Trophoblast cell (in vitro differentiated cells and primary cell): Measurements from ENCODE around the gene MARCHF10.

Experiments
- DNase-seq, 2 donors: peaks; one replicate each; pipeline ENCODE4 v3.0.0-alpha.2; 2016
- H2AFZ ChIP-seq: 2 replicates; pipeline ENCODE4 v1.6.1; 2013; ENCODE audit warnings: low read length, moderate library complexity, mild to moderate bottlenecking; ENCODE audit not compliant: insufficient read depth, poor library complexity
- H2AK5ac ChIP-seq: 2 replicates; pipeline ENCODE4 v1.6.1; 2013; ENCODE audit warnings: mild to moderate bottlenecking, low read length
- H2BK120ac ChIP-seq: 2 replicates; pipeline ENCODE4 v1.6.1; 2013; ENCODE audit warnings: low read length, mild to moderate bottlenecking, moderate library complexity; ENCODE audit not compliant: insufficient read depth, poor library complexity
- H2BK12ac ChIP-seq: 2 replicates; pipeline ENCODE4 v1.6.1; 2013; ENCODE audit warnings: mild to moderate bottlenecking, low read length, moderate library complexity
- H2BK5ac ChIP-seq: 2 replicates; pipeline ENCODE4 v1.6.1; 2013; ENCODE audit warnings: low read length, low read depth, moderate library complexity, mild to moderate bottlenecking; ENCODE audit not compliant: poor library complexity
- H3K14ac ChIP-seq: 2 replicates; pipeline ENCODE4 v1.6.1; 2013; ENCODE audit warnings: mild to moderate bottlenecking, low read length
- H3K18ac ChIP-seq: 2 replicates; pipeline ENCODE4 v1.6.1; 2013; ENCODE audit warnings: mild to moderate bottlenecking, low read length
- H3K23ac ChIP-seq: 2 replicates; pipeline ENCODE4 v1.6.1; 2013; ENCODE audit warnings: low read length
- H3K27ac ChIP-seq: 2 replicates; pipeline ENCODE4 v1.5.1; 2013; ENCODE audit warnings: low read depth, mild to moderate bottlenecking, inconsistent platforms, low read length, moderate library complexity
- H3K27me3 ChIP-seq: 2 replicates; pipeline ENCODE4 v1.6.1; 2013; ENCODE audit warnings: inconsistent platforms, mild to moderate bottlenecking, low read length, moderate library complexity; ENCODE audit not compliant: insufficient read depth
- H3K36me3 ChIP-seq, 2 experiments: 1 replicate in 1 of 2; 2 replicates in 1 of 2; pipeline ENCODE4 v1.6.1; 2013; ENCODE audit warnings: low read length in 2 of 2, mild to moderate bottlenecking in 2 of 2, moderate library complexity in 1 of 2; ENCODE audit not compliant: insufficient read depth in 2 of 2, control insufficient read depth in 1 of 2
- H3K4ac ChIP-seq: 2 replicates; pipeline ENCODE4 v1.6.1; 2013; ENCODE audit warnings: low read depth, mild to moderate bottlenecking, low read length, moderate library complexity
- H3K4me1 ChIP-seq, 2 experiments: 1 replicate in 1 of 2; 2 replicates in 1 of 2; pipeline ENCODE4 v1.6.1; 2013; ENCODE audit warnings: low read length in 2 of 2, mild to moderate bottlenecking in 2 of 2, moderate library complexity in 1 of 2; ENCODE audit not compliant: insufficient read depth in 2 of 2, control insufficient read depth in 1 of 2
- H3K4me2 ChIP-seq: 2 replicates; pipeline ENCODE4 v1.6.1; 2013; ENCODE audit warnings: inconsistent platforms, mild to moderate bottlenecking, low read length, moderate library complexity
- H3K4me3 ChIP-seq: 2 replicates; pipeline ENCODE4 v1.5.1; 2013; ENCODE audit warnings: mild to moderate bottlenecking, low read depth, low read length, inconsistent platforms
- H3K79me1 ChIP-seq: one replicate; pipeline ENCODE4 v1.6.1; 2013; ENCODE audit warnings: low read length
- H3K79me2 ChIP-seq: 2 replicates; pipeline ENCODE4 v1.6.1; 2013; ENCODE audit warnings: low read length, mild to moderate bottlenecking; ENCODE audit not compliant: control insufficient read depth, insufficient read depth, poor library complexity
- H3K9ac ChIP-seq: 2 replicates; pipeline ENCODE4 v1.6.1; 2013; ENCODE audit warnings: mild to moderate bottlenecking, low read length
- H3K9me3 ChIP-seq: 2 replicates; pipeline ENCODE4 v1.6.1; 2013; ENCODE audit warnings: low read depth, mild to moderate bottlenecking, control low read depth, inconsistent platforms, low read length; ENCODE audit not compliant: insufficient read depth
- H4K12ac ChIP-seq: 2 replicates; pipeline ENCODE4 v1.6.1; 2013; ENCODE audit warnings: low read depth, mild to moderate bottlenecking, low read length, moderate library complexity
- H4K8ac ChIP-seq: 2 replicates; pipeline ENCODE4 v1.6.1; 2013; ENCODE audit warnings: low read depth, mild to moderate bottlenecking, low read length, moderate library complexity
- H4K91ac ChIP-seq: one replicate; pipeline ENCODE4 v1.6.1; 2013; ENCODE audit warnings: low read depth, mild to moderate bottlenecking, low read length, moderate library complexity
- WGBS: extraction: QIAGEN DNeasy Blood & Tissue Kit; methylation state at CpG from one replicate; pipeline ENCODE4 v1.1.7; 2013; ENCODE audit warnings: missing lambda C conversion rate; ENCODE audit not compliant: insufficient read length, insufficient coverage; ENCODE audit errors: extremely low coverage; 5-methylcytosine and 5-hydroxymethylcytosine counted together

MARCHF10 gene

DNA sequence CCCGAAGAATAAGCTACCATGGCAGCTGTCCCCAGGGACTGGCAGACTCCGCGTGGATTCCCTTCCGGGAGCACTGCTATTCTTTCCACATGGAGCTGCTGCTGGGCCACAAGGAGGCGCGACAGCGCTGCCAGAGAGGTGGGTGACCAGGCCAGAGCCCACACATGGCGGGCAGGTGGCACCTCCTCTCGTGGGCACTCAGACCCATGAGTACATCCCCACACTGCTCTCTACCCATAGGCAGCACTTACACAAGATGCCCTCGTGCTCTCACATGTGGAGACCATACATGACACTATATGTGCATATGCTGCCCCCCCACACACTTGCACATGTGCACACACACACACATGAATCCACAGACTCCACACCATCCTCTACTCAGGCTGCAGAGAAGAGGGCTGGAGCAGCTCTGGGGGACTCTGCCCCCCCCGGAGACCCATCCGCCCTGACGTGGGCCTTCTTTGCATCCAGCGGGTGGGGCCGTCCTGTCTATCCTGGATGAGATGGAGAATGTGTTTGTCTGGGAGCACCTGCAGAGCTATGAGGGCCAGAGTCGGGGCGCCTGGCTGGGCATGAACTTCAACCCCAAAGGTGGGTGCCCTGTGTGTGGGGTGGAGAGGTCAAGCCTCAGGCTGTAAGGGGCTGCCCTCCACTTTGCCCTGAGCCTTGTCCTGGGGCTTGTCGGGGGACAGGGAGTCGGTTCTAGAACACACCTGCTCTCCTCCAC, 117.8 kb downstream of the MARCHF10 start:
- Histone ChIP-seq H3K4me2 (no peak overlapping the region), H3K9me3 (no peaks in the 10 kb centered on the region), H4K8ac (no peak overlapping the region), H3K27me3 (no peaks in the 10 kb centered on the region), H2AK5ac (no peak overlapping the region), H3K27ac (no peak overlapping the region), H3K18ac (no peak overlapping the region), H3K79me2 (no peaks in the 10 kb centered on the region), H3K14ac (no peak overlapping the region), H2AFZ (no peak overlapping the region), H3K36me3 (peaks cover 60 to 63% of the 10 kb centered on the region in 2 experiments), H2BK120ac (no peak overlapping the region), H3K9ac (no peak overlapping the region), H3K4me3 (no peak overlapping the region), H4K12ac (no peak overlapping the region), H2BK12ac (no peak overlapping the region), H3K23ac (no peak overlapping the region), H2BK5ac (no peak overlapping the region), H3K4me1 (peaks cover 2 to 4% of the 10 kb centered on the region in 2 experiments), H3K4ac (no peak overlapping the region), H3K79me1 (no peaks in the 10 kb centered on the region), H4K91ac (no peak overlapping the region)
- no CpG with 5 or more reads among the region's 19 CpGs for WGBS
- no peak for DNase-seq

DNA sequence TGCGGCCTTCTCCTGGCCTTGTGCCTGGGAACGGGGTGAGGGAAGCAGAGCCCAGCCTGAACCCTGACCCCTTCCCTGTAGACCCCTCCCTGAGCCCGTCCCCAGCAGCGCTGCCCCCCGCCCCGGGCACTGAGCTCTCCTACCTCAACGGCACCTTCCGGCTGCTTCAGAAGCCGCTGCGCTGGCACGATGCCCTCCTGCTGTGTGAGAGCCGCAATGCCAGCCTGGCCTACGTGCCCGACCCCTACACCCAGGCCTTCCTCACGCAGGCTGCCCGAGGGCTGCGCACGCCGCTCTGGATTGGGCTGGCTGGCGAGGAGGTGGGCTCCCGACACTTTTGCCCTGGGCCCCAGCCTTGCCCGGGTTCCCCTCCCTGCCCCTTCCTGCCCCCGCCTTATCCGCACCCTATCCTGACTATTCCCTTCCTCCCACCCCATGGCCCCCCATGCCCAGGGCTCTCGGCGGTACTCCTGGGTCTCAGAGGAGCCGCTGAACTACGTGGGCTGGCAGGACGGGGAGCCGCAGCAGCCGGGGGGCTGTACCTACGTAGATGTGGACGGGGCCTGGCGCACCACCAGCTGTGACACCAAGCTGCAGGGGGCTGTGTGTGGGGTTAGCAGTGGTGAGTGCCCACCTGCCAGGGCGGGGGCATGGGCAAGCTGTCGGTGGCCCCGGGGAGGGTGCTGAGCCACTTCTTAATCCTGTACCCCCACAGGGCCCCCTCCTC, 118.5 kb downstream of the MARCHF10 start:
- Histone ChIP-seq H3K27ac (no peak overlapping the region), H3K4me1 (peaks cover under 1 to 2% of the 10 kb centered on the region in 2 experiments), H4K12ac (no peak overlapping the region), H4K8ac (no peak overlapping the region), H3K4me2 (no peak overlapping the region), H2AK5ac (no peak overlapping the region), H3K36me3 (peaks cover 64 to 66% of the 10 kb centered on the region in 2 experiments), H3K23ac (no peak overlapping the region), H3K27me3 (no peaks in the 10 kb centered on the region), H3K9ac (no peak overlapping the region), H4K91ac (no peak overlapping the region), H3K4me3 (no peak overlapping the region), H2AFZ (no peak overlapping the region), H3K79me2 (no peaks in the 10 kb centered on the region), H2BK12ac (no peak overlapping the region), H3K14ac (no peak overlapping the region), H2BK5ac (no peak overlapping the region), H3K9me3 (no peaks in the 10 kb centered on the region), H3K18ac (no peak overlapping the region), H3K79me1 (no peaks in the 10 kb centered on the region), H3K4ac (no peak overlapping the region), H2BK120ac (no peak overlapping the region)
- DNase-seq = no peak
- WGBS = no CpG with 5 or more reads among the region's 37 CpGs

- peaks cover 62 to 66% of the 10 kb centered on the region in 2 experiments for H3K36me3 ChIP-seq
- H3K4me2 ChIP-seq = no peak overlapping the region
- H2BK5ac ChIP-seq = no peak overlapping the region
- H3K18ac ChIP-seq = no peak overlapping the region
- no peaks in the 10 kb centered on the region for H3K79me2 ChIP-seq
- no peak overlapping the region for H3K4me3 ChIP-seq
- no peaks in the 10 kb centered on the region for H3K9me3 ChIP-seq
- H2BK120ac ChIP-seq = no peak overlapping the region
- H3K27ac ChIP-seq = no peak overlapping the region
- H3K23ac ChIP-seq = no peak overlapping the region
- H4K91ac ChIP-seq = no peak overlapping the region
- no peak overlapping the region for H2AK5ac ChIP-seq
- no peak overlapping the region for H4K12ac ChIP-seq
- H3K14ac ChIP-seq = no peak overlapping the region
- no peak overlapping the region for H3K9ac ChIP-seq
- no peak overlapping the region for H2AFZ ChIP-seq
- no peaks in the 10 kb centered on the region for H3K79me1 ChIP-seq
- no CpG with 5 or more reads among the region's 11 CpGs for WGBS
- H2BK12ac ChIP-seq = no peak overlapping the region
- H4K8ac ChIP-seq = no peak overlapping the region
- no peaks in the 10 kb centered on the region for H3K27me3 ChIP-seq
- DNase-seq = no peak
- no peaks in the 10 kb centered on the region for H3K4me1 ChIP-seq
- no peak overlapping the region for H3K4ac ChIP-seq
Observed at GRCh38 chr17:62688398-62689160, 119.5 kb downstream of the MARCHF10 start.

DNA sequence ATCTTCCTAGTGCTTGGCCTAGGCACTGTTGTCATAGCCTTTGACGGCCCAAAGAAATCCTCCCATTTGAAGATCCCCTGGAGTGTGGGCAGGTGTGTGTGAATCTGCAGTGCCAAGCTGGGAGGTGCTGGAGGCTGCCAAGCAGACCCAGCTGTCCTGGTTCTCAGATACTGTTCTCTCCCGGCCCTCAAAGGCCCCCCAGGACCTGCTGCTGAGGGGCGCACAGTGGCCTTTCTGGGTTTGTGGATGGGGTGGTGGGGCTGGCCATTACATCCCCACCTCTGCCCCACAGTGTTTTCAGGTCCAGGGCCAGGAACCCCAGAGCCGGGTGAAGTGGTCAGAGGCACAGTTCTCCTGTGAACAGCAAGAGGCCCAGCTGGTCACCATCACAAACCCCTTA, 120.1 kb downstream of the MARCHF10 start:
- Histone ChIP-seq H2BK12ac (no peak overlapping the region), H3K4me3 (no peak overlapping the region), H4K8ac (no peak overlapping the region), H2AK5ac (no peak overlapping the region), H3K79me2 (no peaks in the 10 kb centered on the region), H3K23ac (no peak overlapping the region), H3K4ac (no peak overlapping the region), H4K12ac (no peak overlapping the region), H4K91ac (no peak overlapping the region), H2BK120ac (no peak overlapping the region), H3K9ac (no peak overlapping the region), H3K9me3 (no peaks in the 10 kb centered on the region), H3K36me3 (peaks cover 62 to 67% of the 10 kb centered on the region in 2 experiments), H3K27ac (no peak overlapping the region), H3K4me2 (no peak overlapping the region), H3K14ac (no peak overlapping the region), H3K79me1 (no peaks in the 10 kb centered on the region), H3K27me3 (no peaks in the 10 kb centered on the region), H2BK5ac (no peak overlapping the region), H3K4me1 (no peaks in the 10 kb centered on the region), H3K18ac (no peak overlapping the region), H2AFZ (no peak overlapping the region)
- no CpG with 5 or more reads among the region's 4 CpGs for WGBS
- DNase-seq = no peak
